Measurements from ENCODE around the gene DGKI.

GRCh38 chr7:137846827-137847567 is at the start of gene DGKI:
- TF ChIP-seq CTCF (IDR thresholded peaks at IDR 0.05; ENCODE audit: low read length) (no peak), EZH2 (IDR thresholded peaks at IDR 0.05; ENCODE audit: borderline replicate concordance, low read length) (no peak)
